HG03103 (cell line): ENCODE data around the gene IL17RC.
A peak's percentile ranks its signal among the peaks of the same experiment; 100 is the strongest.
"Not testable (repeated sequence)": the region's sequence is repeated elsewhere in the genome, so short reads cannot be mapped to it uniquely, and the experiment has no call there.

ENCODE experiments used
- ATAC-seq: cut with Tn5 transposase; IDR thresholded peaks from one replicate; pipeline ENCODE4 v1.9.1; 2021; ENCODE audit warnings: low read depth; ENCODE audit not compliant: unreplicated experiment

Gene IL17RC

DNA sequence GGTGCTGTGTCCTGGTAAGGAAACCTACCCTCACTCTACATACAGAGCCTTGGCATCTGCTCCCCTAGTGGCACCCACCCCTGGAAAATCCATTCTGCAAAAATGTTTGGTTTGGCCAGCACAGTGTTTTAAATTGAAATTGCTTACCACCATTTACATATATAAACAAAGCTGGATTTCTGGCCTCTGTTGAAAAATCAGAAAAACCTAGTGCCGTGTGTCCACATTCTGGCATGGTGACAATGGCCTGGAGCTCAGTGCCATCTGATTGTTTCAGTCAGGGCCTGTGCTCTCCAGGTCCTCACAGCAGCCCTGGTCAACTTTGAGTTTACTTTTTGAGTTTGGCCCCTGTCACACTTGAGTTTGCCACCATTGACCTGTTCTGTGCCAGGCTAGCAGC lies 2.9 kb upstream of the IL17RC start:
- ATAC-seq = no peak

DNA sequence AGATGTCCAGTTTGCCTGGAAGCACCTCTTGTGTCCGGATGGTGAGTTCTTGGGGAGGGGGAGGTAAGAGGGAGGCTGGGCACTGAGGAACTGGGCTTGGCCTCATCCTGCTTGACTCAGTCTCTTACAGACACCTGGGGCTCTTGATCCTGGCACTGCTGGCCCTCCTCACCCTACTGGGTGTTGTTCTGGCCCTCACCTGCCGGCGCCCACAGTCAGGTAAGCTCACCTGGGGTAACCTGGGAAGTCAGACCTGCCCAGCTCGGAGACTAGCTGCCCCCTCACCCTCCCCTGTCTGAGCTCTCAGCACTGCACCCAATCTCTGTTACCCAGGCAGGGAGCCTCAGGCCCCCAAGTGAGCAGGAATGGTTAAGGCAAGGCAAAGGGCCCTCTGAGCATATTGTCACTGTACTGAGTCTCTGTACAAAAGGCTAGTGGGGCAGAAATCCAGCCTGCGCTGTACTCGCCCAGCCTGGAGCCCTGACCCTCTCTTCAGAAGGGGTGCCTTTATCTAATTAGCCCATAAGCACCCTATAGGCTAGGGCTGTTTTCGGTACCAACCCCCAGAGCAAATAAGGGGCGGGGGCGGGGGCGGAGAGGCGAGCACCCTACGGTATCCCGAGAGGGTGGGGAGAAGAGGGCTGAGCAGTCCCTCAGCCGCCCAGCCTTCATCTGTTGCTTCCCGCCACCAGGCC lies 2.2 kb upstream of the IL17RC start:
- ATAC-seq = peak; percentile 45

DNA sequence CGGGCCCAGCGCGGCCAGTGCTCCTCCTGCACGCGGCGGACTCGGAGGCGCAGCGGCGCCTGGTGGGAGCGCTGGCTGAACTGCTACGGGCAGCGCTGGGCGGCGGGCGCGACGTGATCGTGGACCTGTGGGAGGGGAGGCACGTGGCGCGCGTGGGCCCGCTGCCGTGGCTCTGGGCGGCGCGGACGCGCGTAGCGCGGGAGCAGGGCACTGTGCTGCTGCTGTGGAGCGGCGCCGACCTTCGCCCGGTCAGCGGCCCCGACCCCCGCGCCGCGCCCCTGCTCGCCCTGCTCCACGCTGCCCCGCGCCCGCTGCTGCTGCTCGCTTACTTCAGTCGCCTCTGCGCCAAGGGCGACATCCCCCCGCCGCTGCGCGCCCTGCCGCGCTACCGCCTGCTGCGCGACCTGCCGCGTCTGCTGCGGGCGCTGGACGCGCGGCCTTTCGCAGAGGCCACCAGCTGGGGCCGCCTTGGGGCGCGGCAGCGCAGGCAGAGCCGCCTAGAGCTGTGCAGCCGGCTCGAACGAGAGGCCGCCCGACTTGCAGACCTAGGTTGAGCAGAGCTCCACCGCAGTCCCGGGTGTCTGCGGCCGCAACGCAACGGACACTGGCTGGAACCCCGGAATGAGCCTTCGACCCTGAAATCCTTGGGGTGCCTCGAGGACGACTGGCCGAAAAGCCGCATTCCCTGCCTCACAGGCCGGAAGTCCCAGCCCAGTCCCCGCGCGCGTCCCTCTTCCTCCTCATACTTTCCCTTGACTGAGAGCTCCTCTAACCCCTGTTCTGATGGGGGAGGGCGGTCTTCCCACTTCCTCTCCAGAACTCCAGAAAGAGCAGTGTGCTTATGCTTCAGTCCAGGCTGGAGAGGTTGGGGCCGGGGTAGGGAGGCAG lies 1.4 kb upstream of the IL17RC start:
- peak; percentile 29 for ATAC-seq

DNA sequence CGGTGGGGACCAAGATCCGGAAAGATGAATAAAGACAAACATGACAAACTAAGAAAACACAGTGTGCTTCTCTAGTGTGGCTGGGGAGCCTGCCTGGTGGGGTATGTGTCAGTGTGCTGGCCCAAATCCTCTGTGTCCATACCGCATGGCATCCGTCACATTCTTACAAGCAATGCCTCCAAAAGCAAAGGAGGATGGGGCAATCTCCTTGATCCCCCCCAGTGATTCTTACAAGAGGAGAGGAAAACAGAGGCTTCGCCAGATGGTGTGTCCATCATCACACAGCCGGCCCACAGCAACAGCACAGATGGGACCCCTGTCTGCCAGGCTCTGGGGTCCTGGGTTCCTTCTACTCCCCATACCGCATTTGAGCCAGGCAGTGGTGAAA lies 558 bp upstream of the IL17RC start:
- no peak for ATAC-seq

DNA sequence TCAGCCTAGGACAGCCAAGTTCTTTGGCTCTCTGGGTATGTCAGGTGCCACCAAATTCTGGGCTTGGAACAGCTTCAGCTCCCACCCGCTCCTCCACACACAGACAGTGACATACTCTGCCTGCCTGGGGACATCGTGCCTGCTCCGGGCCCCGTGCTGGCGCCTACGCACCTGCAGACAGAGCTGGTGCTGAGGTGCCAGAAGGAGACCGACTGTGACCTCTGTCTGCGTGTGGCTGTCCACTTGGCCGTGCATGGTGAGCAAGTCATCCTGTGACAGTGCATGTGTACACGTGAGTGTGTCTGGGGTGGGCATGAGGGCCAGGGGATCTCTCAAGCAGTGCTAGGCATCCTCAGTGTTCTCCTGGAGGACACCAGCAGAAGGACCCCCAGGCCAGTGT lies 922 bp downstream of the IL17RC start:
- no peak for ATAC-seq

DNA sequence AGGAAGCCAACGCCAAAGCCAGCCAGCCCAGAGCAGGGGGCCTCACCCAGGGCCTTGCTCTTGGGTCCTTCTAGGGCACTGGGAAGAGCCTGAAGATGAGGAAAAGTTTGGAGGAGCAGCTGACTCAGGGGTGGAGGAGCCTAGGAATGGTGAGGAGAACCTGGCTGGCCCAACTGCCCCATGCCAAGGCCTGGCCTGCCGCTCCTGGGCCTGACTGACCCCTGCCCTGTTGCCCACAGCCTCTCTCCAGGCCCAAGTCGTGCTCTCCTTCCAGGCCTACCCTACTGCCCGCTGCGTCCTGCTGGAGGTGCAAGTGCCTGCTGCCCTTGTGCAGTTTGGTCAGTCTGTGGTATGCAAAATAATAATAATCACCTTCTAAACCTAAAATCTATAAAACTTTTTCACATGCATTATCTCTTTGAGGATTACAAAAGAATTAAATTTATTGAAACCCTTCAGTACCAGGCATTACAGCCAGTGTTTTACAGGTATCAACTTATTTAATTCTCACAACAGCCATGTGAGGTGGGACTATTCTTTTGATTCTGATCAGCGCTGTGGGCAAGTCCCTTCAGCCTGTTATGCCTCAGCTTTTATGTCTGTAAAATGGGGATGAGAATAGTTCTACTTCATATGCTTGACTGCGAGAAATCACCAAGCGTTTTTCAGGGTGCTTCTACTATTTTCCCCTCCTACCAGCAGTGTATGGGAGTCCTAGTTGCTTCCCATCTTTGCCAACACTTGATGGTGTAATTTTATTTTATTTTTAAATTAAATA lies 1.6 kb downstream of the IL17RC start:
- no peak for ATAC-seq

DNA sequence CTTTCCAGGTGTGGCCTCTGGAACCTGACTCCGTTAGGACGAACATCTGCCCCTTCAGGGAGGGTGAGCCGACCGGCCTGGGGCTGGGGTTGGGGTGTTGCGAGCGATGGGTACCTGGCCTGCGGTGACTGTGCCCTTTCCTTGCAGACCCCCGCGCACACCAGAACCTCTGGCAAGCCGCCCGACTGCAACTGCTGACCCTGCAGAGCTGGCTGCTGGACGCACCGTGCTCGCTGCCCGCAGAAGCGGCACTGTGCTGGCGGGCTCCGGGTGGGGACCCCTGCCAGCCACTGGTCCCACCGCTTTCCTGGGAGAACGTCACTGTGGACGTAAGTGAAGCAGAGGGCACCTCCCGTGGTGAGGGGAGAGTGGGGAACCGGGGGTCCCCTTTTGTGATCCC lies 11.3 kb downstream of the IL17RC start:
- ATAC-seq = no peak

DNA sequence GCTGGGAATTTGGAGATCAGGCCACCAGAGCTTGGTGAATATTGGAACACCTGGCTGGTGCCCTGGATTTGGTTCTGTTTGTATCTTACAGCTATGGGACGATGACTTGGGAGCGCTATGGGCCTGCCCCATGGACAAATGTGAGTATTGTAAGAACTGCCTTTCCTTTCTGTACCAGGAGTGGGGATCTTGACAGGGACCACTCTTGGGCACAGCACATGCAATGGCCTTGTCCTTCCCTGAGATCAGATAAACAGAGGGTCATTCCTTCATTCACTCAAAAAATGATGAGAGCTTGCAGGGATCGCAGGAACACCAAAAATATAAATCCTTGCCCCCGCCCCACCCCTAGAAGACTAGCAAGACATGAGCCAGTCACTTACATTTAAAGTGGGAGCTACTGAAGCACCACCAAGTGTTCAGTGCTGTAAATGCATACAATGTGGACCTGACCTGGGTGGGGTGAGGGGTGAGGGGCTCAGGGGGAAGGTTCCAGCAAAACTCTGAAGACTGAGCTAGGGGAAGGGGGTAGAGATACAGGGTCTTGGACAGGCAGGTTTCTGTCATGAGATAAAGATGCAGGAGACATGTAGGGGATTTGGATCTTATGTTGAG lies 14.0 kb downstream of the IL17RC start:
- ATAC-seq = no peak

DNA sequence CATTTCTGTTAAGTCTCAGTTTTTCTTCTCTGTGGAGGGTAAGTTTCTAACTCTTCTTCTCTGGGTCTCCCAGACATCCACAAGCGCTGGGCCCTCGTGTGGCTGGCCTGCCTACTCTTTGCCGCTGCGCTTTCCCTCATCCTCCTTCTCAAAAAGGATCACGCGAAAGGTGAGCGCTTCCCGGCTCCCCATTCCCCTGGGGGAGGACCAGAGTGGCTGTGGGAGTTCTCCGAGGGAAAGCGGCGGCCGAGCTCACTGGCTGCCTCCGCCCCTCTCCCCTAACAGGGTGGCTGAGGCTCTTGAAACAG lies 15.6 kb downstream of the IL17RC start:
- ATAC-seq = no peak

DNA sequence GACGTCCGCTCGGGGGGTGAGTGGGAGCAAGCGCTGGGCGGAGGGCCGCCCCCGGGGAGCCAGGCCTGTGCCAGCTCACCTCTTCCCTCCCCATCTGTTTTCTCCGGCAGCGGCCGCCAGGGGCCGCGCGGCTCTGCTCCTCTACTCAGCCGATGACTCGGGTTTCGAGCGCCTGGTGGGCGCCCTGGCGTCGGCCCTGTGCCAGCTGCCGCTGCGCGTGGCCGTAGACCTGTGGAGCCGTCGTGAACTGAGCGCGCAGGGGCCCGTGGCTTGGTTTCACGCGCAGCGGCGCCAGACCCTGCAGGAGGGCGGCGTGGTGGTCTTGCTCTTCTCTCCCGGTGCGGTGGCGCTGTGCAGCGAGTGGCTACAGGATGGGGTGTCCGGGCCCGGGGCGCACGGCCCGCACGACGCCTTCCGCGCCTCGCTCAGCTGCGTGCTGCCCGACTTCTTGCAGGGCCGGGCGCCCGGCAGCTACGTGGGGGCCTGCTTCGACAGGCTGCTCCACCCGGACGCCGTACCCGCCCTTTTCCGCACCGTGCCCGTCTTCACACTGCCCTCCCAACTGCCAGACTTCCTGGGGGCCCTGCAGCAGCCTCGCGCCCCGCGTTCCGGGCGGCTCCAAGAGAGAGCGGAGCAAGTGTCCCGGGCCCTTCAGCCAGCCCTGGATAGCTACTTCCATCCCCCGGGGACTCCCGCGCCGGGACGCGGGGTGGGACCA lies 16.1 kb downstream of the IL17RC start:
- ATAC-seq = peak; percentile 57

DNA sequence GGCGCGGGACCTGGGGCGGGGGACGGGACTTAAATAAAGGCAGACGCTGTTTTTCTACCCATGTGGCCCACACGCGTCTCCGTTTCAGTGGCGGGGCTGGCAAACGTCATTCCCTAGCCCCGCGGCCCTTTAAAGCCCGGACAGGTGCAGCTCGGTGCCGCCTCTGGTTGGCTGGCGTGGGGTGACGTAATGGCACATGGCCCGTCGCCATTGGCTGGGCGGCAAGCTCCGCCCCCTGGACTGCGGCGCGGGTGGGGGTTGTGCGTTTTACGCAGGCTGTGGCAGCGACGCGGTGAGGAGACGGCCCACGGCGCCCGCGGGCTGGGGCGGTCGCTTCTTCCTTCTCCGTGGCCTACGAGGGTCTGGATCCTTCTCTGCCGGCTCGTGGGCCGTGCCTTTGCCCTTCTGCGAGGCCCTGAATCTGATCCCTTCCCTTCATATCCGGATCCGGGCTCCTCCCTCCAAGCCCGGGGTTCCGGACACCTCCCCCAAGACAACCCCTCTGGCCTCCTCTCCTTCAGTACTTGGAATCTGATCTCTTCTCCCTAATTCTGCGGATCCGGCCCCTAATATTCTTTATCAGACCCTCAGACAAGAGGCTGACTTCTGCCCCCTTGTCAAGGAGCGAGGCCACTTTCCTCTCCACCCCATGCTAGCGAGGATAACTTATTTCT lies 16.8 kb downstream of the IL17RC start, which contains the start of gene CRELD1:
TSS of gene CRELD1 (plus strand) at position 274 of the 674 bp plus-strand sequence. CDS start 605 bp downstream, outside the sequence.
- ATAC-seq = peak; percentile 67

DNA sequence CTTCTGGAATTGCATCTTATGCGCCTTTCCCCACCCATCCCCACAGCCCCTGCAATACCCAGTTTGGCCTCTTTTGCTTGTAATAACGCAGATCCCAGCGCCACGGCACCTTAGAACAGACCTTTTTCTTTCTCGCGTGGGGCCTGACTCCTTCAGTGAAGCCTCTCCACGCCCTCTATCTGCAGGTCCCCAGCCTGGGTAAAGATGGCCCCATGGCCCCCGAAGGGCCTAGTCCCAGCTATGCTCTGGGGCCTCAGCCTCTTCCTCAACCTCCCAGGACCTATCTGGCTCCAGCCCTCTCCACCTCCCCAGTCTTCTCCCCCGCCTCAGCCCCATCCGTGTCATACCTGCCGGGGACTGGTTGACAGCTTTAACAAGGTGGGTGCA lies 17.3 kb downstream of the IL17RC start:
- no peak for ATAC-seq

DNA sequence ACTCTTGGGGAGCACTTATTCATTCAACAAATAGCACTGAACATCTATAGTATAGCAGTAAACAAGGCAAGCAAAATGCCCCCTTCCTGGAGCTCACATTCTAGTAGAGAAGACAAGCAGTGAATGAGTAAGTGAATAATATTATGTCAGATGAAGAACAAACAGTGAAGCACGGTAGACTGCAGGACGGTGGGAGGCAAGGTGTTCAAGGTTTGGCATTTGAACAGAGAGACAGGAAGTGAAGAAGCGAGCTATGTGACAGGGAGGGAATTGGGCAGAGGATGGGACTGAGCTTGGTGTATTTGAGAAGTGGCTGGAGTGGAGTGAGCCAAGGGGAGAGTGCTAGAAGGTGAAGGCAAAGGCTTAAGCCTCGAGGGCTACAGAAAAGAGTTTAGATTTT lies 18.1 kb downstream of the IL17RC start:
- ATAC-seq = no peak

DNA sequence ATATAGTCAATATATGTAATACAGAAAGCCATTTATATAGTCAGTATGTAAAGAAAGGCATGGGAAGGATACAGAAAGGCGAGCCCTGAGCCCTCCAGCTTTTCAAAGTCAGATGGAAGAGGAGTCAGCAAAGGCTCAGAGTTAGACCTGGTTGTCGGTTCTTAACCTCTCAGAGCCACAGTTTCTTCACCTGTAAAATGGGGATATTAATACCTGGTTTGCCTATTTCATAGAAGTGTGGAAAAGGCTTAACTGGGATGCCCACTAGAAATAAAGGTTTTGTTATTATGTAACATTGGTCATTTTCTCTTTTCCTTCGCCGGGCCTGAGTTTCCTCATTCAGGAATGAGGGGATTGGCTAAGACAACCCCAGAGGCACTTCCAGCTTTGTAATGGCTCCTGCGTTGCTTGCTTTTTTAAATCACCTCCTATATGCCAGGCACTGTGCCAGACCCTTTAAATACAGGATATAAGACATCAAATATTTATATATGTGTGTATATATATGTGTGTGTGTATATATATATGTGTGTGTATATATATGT lies 19.1 kb downstream of the IL17RC start:
- no peak for ATAC-seq

DNA sequence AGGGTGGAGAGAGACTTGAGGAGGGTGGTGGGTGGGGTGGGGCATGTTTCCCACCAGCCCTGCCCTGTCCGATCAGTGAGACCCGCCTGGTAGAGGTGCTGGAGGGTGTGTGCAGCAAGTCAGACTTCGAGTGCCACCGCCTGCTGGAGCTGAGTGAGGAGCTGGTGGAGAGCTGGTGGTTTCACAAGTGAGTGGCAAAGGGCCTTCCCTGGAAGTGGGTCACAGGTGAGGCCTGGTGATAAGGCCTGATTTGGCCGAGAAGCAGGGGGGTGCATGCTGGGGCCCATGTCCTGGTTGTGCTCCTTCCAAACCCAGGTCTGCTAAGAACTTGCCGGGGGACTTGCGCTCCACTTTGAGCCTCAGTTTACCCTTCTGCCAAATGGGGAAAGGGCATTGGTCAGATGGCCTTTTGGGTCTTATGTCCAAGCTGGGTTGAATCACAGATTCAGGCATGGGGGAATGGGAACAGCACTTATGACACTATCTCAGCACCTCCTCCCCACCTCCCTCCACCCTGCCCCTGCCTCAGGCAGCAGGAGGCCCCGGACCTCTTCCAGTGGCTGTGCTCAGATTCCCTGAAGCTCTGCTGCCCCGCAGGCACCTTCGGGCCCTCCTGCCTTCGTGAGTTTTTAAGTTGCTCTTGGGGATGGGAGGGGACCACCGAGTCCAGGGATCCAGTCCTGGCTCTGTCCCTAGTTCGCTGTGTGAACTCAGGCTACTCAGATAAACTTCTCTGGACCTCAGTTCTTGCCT lies 20.8 kb downstream of the IL17RC start:
- ATAC-seq = no peak

DNA sequence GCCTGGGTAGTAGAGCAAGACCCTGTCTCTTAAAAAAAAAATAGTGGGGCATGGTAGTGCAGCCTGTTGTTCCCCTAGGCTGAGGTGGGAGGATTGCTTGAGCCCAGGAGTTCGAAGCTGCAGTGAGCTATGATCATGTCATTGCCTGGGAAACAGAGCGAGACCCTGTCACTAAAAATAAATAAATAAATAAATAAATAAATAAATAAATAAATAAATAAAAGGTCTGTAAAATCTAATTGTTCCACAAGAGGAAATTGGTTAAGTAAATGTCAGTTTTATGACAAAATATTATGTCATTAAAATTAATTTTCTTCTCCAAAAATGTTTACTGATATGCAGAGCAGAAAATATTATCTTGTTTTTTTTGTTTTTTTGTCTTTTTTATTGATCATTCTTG lies 22.1 kb downstream of the IL17RC start:
- ATAC-seq = no peak

DNA sequence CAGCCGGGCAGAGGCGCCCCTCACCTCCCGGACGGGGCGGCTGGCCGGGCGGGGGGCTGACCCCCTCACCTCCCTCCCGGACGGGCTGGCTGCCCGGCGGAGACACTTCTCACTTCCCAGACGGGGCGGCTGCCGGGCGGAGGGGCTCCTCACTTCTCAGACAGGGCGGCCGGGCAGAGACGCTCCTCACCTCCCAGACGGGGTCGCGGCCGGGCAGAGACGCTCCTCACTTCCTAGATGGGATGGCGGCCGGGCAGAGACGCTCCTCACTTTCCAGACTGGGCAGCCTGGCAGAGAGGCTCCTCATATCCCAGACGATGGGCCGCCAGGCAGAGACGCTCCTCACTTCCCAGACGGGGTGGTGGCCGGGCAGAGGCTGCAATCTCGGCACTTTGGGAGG lies 23.0 kb downstream of the IL17RC start:
- not testable (repeated sequence) for ATAC-seq

DNA sequence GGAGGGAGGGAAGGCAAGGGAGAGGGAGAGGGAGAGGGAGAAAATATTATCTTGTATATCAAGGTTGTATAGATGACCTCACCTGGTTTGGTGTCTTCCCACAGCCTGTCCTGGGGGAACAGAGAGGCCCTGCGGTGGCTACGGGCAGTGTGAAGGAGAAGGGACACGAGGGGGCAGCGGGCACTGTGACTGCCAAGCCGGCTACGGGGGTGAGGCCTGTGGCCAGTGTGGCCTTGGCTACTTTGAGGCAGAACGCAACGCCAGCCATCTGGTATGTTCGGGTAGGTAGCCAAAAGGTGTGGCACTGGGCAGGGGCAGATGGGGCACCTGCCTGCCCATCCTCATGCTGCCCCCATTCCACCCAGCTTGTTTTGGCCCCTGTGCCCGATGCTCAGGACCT lies 23.8 kb downstream of the IL17RC start:
- ATAC-seq = no peak

DNA sequence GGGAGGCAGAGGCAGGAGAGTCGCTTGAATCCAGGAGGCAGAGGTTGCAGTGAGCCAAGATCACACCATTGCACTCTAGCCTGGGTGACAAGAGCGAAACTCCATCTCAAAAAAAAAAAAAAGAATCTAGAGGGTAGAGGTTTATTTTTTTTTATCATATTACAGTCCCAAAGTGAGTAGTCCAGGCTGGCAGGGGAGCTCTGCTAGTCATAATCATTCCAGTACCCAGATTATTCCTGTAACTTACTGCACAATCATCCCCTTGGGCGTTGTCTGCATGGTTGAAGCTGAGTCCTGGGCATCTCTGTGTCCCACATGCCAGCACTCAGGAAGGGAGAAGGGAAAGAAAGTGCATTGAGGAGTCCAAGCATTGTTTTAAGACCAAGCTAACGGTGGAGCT lies 25.3 kb downstream of the IL17RC start:
- no peak for ATAC-seq
